HTERT RPE-1 (cell line): ENCODE data around the gene TMEM134.

ENCODE experiments used
- in situ Hi-C: fragments of 300-500 bp; cut with MboI; formaldehyde crosslinking; loops from 4 replicates; pipeline ENCODE4 v1.14.3; 2020; ENCODE audit warnings: low sequenced_read_pairs

Gene TMEM134

GRCh38 chr11:67463680-67464410 lies 5.2 kb downstream of the TMEM134 start:
- in situ Hi-C loops, result no loop called here

DNA sequence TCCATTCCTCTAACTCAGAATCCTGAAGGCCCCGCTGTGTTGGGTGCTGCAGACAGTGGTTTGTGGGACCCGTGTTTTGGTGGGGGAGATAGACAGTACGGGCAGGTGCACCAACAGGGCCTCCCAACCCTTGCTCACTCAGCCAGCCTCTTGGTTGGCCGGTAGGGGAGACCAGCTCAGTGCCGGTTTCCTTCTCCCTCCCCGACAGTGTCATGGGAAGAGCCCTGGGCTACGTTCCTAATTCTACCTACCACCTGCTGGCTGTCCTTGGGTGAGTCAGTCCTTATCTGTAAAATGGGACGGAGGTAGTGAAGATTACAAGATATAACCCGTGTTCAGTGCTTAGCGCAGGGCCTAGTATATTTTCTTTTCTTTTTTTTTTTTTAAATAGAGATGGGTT lies 5.9 kb downstream of the TMEM134 start:
- in situ Hi-C loops, result no loop called here

GRCh38 chr11:67458266-67458665 lies 10.8 kb downstream of the TMEM134 start:
- in situ Hi-C loops, result no loop called here

GRCh38 chr11:67457453-67457852 lies 11.6 kb downstream of the TMEM134 start:
- in situ Hi-C loops, result no loop called here

- in situ Hi-C loops, result no loop called here
Measured at GRCh38 chr11:67456068-67456705, 12.9 kb downstream of the TMEM134 start.

DNA sequence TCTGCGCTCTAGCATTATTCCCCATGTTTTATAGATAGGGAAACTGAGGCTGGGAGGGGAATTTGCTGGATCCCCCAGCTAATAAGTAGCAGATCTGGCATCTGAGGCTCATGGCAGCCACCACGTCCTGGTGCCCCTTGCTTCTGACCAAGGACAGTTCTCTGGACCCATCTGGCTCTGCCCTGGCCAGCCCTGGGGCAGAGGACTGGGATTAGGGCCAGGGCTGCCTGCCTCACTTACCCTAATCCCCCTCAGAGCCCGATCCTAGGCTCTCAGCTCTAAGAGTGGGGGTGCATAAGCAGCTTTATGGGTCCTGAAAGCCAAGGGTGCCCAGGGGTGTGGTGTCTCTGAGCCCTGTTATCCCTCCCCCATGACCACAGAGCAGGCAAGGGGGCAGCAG lies 14.0 kb downstream of the TMEM134 start, which contains the start of gene CABP4:
Gene CABP4 (plus strand): TSS at position 301 of the 400 bp plus-strand sequence. CDS start 70 bp downstream, at position 371.
- in situ Hi-C loops, result no loop called here

DNA sequence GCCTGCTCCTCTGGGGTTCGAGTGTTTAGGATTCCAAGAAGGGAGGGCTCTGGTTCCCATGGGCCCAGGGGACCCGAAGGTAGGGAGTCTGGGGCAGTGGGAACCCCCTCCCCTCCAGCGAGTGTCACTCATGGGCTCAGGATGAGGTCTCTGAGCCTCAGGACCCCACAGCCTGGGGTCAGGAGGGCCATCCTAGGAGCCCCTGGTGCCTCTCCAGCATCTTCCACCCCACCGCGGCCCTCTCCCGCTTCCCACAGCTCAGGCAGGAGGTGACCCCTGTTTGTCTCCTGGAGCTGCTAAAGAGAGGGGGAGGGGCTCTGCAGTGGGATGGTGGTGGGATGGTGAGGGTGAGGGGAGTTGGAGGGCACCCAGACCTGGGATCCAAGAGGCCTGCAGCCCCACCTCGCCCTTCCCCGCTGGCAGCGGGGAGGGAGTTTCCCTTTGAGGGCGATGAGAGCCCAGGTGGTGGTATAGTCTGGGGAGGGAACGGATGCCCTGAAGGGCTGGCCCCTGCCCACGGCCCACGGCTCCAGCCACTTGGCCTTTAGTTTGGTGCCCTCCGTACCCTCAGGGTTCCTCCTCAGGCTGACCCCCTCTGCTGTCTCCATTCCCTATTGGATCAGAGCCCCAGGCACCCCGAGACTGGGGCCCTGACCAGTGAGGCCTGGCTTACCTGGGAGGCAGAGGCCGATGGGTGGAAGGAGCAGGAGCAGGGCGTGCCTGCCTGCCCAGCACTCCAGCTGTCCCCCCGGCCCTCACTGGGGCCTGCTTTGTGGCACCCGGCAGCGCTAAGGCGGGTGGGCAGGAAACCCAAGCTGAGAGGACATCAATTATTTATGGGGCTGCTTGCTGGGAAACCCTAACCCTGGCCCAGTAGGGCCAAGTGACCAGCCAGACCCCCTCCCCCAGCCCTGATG lies 15.0 kb downstream of the TMEM134 start:
- in situ Hi-C loops, result no loop called here

DNA sequence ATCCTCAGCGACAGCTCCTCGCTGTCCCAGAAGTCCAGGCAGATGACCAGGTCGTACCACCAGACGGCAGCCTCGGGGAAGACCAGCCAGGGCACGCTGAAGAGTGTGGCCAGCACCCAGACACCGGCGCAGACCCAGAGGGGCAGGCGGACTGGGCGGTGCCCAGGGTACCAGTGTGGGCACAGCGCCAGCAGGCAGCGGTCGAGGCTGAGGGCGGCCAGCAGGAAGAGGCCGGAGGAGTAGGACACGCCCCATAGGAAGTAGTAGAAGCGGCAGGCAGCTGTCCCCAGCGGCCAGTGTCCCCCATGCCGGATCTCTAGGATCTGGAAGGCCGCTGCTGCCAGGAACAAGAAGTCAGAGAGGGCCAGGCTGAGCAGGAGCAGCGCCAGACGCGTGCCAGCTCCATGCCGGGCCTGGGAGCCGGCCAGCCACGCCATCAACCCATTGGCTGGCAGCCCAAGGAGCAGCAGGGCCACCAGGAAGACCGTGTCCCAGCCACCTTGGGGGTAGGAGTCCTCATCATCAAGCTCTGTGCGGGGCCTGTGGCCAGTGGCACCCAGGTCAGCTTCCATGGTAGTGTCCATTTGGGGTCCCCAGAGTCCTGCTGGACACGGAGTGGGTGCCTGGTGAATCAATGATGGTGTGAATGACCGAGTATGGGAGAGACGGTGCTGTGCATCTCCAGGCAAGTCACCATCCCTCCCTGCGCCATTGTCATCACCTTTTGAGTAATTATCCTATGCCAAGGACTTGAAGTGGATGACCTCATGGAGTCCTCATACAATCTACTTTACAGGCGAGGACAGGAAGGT lies 16.7 kb downstream of the TMEM134 start, which contains the start of gene GPR152:
Gene GPR152 (minus strand): TSS at position 589 of the 812 bp plus-strand sequence. CDS start 5 bp downstream, at position 584.
- in situ Hi-C loops, result no loop called here

- in situ Hi-C loops, result no loop called here
Measured at GRCh38 chr11:67451658-67451976, 17.4 kb downstream of the TMEM134 start.

GRCh38 chr11:67450796-67451657 lies 18.0 kb downstream of the TMEM134 start:
- in situ Hi-C loops, result no loop called here

GRCh38 chr11:67449116-67449844 lies 19.8 kb downstream of the TMEM134 start:
- in situ Hi-C loops, result no loop called here

DNA sequence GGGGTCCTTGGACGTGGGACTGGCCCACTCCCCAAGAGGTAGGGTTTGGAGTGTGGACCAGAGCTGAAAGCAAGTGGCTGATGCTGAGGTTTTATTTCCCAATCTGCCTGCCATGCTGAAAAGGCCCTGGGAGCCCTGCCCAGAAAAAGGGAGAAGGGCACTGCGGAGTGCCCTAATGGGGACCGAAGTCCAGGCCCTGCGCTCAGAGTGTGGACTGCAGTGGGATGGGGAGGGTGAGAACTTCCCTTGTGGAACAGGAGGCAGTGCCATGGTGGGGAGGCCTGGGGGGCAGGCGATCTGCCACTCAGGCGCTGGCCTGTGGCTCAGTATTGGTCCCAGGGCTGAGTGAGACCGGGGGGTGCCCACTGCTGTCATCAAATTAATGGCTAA lies 20.8 kb downstream of the TMEM134 start:
- in situ Hi-C loops, result no loop called here

- in situ Hi-C loops, result no loop called here
Measured at GRCh38 chr11:67445515-67445914, 23.5 kb downstream of the TMEM134 start.

- in situ Hi-C loops, result no loop called here
Measured at GRCh38 chr11:67442504-67443404, 26.3 kb downstream of the TMEM134 start.

GRCh38 chr11:67441731-67442351 lies 27.2 kb downstream of the TMEM134 start:
- in situ Hi-C loops, result no loop called here

- in situ Hi-C loops, result no loop called here
Measured at GRCh38 chr11:67441098-67441563, 27.9 kb downstream of the TMEM134 start.
